GOT3 (cell line): ENCODE results near the gene GCKR.

ENCODE experiments used
- DNase-seq: peaks from one replicate; lab custom pipeline; 2025; ENCODE audit warnings: mixed read lengths; lab: John Stamatoyannopoulos, UW

The GCKR gene, protein sequence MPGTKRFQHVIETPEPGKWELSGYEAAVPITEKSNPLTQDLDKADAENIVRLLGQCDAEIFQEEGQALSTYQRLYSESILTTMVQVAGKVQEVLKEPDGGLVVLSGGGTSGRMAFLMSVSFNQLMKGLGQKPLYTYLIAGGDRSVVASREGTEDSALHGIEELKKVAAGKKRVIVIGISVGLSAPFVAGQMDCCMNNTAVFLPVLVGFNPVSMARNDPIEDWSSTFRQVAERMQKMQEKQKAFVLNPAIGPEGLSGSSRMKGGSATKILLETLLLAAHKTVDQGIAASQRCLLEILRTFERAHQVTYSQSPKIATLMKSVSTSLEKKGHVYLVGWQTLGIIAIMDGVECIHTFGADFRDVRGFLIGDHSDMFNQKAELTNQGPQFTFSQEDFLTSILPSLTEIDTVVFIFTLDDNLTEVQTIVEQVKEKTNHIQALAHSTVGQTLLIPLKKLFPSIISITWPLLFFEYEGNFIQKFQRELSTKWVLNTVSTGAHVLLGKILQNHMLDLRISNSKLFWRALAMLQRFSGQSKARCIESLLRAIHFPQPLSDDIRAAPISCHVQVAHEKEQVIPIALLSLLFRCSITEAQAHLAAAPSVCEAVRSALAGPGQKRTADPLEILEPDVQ

DNA sequence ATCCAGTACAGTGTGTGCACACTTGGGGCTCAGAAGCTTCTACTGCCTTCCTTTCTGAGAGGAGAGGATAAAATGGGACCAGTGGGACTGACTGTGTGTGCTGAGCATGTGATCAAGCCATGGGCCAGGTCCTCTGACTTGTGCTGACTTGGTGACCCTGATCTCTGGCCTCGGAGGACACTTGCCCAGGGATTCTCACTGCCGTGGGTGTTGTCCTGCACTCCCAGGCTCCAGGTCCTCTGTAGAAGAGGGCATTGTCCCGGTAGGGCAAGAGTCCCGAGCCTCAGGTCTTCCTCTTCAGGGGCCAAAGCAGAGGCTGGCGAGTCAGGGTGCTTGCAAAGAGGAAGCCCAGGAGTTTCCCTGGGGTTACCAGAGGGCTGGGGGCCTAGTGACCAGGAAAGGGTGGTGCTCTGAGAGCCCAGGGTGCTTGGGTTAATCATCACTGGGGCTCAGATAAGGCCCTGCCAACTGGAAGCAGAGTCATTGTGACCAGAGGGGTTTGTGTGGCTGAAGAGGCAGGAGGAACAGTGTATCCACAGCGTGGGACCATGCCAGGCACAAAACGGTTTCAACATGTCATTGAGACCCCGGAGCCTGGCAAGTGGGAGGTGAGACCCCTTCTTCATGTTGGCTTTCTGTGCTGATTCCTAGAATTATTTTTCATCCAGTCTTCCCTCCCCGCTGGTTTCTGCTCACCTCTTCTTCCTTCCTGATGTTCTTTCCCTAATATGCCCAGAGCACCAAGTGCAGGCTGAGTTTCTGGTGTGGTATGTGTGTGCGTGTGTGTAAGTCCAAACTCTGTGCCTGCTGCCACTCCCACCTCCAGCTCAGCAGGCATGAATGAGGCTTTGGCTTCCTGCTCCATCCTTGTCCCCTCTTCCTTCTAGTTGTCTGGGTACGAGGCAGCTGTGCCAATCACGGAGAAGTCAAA lies at the start of gene GCKR:
Gene GCKR, plus strand, starts transcription at position 483 of the 931 bp plus-strand sequence. Its CDS starts 66 bp downstream, at position 549.
- DNase-seq: no peak

DNA sequence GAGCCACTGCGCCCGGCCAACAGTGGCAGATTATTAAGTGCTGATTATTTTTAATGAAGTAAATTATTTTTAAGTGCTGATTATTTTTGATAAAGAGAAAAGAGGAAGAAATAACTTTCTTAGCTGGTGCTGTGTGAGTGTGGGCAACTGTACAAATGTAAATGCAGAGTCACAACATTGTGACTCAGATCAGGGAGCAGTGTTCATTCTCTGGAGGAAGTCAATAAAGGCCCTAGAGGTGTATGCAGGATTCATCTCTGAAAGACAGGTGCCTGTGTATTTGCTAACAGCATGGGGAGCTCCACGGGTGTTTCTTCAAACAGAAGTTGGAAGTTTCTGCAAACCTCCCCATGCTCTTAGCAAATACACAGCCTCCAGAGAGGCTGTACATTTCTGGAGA lies 48.3 kb upstream of the GCKR start:
- DNase-seq: no peak

DNA sequence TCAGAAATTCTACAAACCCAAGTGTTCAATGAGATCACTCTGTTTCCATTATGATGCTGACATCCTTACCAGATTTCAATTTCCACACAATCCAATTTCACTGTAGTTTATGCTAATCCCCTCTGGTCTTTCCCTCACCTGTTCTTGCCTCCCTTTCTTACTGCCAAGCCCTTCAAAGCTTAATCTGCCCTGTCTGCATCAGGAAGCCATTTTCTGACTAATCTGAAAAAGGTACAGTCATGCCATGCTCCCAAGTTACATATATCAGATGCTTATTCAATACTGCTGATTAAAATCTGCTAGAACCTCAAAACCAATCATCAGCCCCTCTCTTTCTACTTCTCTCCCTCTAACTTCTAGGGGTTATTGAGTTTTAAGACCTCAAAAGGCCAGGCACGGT lies 45.5 kb upstream of the GCKR start:
- DNase-seq: no peak

DNA sequence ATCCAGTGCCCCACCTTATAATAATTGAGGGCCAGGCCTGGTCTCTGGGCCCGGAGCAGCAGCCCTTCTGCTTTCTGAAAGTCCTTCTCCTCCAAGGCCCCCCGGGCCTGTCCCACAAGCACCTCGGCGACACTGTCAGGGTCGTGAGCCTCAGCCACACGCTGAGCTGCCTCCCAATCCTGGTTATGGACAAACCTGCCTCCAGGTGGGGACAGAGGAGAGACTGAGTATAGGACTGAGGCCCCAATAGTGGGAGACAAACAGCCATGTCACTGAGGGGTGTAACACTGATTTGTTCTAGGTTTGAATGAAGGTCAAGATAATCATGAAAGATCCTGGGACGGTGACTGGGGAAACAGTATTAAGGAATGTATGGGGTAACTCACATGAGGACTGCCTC lies 42.7 kb upstream of the GCKR start:
- DNase-seq: no peak

DNA sequence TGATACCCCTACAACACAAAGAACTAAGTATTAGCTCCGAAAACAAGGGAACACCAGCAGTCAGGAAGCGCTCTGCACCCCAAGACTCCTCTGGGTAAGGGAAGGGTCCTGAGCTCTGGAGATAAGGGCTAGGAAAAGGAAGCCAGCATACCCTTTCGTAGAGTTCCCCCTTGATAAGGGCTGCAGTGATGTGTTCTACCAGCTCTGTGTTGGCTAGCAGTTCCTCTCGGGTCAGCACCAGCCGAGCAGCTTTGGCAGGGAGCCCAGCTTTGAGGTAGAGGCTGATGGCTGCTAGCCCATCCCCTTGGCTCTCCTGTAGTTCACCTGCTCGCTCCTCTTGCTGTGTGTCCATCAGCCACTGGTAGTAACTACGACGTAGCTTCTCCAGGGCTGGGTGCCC lies 35.5 kb upstream of the GCKR start:
- DNase-seq: no peak

DNA sequence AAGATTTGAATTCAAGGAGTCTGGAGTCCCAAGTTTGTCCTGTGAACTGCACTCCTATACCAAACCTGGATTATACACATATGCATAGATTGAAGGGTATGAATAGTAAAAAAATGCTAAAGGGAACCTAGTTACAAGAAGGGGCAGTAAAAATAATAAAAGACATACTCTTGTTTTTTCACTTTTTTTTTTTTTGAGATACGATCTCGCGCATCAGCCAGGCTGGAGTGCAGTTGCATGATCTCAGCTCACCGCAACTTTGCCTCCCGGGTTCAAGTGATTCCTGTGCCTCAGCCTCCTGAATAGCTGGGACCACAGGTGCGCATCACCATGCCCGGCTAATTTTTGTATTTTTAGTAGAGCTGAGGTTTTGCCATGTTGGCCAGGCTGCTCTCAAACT lies 32.2 kb upstream of the GCKR start:
- DNase-seq: no peak

DNA sequence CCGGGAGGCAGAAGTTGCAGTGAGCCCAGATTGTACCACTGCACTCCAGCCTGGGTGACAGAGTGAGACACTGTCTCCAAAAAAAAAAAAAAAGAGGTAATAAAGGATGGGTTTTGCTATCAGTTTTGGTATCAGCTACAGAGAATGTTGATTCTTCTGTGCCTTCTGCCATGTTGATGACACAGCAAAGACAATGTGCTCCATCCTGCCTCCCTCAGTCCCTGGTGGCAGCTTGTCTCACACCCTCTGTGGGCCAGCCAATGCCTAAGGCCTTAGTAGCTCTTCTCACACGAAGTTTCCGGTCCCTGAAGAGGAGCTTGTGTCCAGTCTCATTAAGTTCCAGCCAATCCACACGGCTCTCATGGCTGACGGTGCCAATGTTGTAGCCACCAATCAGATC lies 24.7 kb upstream of the GCKR start:
- no peak for DNase-seq

DNA sequence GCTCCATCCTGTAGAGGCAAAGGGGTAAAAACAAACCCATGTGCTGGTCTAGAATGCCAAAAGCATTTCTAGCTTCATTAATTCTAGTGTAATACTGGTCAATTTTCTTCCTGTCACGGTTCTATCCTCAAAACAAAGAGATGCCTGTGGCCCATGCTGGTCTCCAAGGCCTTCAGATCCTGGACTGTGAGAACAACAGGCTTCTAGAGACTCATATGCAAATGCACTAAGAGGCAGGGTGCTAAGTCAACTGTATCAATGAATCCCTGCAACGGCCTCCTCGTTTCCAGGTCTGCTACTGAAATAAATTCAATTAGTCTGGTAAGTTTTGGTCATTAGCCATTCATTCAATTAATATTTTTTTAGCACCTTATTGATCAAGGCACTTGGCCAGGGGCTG lies 11.1 kb upstream of the GCKR start:
- DNase-seq: no peak

DNA sequence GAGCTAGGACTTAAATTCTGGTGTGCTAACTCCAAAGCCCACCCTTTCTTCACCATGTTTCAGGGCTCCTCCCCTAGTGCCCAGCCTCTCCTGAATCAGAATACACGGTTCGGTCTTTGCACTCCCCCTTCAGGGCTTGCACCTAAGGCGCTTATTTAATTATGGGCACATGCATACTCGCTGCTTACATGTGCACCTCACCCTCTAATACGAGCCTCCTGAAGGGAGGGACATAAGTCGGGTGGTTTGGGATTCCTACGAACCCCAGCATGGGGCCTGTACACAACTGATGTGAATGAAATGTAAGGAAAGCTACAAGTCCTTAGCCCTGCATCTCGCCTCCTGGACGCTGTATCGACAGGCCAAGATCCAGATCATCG lies 7.5 kb upstream of the GCKR start:
- DNase-seq: no peak

DNA sequence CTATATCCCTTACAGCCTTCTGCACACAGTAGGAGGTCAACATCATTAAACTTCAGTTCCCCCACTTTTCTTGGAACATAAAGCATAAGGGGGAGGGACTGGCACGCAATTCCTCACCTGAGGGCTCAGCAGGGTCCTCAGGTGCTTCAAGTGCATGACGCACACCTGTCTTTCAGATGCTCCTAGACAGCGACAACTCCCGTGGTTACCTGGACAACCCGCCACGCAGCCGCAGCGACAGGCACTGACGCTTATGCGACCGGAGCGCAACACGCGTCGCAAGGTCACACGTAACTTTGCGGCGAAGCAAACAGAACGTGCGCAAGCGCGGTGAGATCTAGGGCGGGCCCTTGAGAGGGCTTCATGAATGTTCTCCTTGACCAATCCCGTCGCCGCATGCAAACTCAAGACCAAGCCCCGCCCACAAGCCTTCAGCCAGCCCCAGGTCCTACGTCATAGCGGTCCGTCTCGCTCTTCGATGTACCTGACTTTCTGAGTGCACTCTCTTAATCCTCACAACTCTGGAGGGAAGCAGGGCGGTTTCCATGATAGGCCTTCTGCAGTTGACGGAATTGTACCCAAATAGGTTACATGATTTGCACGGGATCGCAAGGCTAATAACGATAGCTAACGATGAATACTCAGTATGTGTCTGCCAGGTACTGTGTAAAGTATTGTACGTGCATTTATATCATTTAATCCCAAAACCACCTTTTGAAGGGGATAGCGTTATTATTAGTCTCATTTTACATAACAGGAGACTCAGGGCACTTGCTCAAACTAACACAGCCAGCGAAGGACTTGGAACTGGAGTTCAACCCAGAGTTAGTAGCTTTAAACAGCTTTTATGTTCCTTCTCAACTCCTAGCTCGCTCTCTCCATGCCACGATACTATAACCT lies 6.9 kb upstream of the GCKR start, which contains the start of gene IFT172:
Gene IFT172, minus strand, starts transcription at position 246 of the 900 bp plus-strand sequence. Its CDS starts 90 bp downstream, at position 156.
- peak; percentile 72 for DNase-seq

DNA sequence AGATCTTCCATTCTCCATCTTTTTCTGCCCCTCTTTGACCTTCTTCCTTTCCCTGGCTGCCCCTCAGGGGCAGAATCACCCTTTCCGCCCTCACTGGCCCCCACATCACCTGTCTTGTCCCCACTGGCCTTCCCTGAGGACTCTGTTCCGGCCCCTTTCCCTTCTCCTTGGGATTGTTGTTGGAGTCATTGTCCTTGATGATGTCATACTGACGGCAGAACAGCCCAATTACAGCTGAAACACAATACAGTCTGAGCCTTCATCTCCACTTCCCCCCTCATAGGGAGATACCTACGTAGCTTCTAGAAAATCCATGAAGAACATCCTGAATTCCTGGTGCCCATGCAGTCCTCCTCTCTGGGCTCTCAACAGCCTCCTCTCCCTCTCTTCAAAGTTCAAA lies 4.1 kb upstream of the GCKR start:
- DNase-seq: no peak

DNA sequence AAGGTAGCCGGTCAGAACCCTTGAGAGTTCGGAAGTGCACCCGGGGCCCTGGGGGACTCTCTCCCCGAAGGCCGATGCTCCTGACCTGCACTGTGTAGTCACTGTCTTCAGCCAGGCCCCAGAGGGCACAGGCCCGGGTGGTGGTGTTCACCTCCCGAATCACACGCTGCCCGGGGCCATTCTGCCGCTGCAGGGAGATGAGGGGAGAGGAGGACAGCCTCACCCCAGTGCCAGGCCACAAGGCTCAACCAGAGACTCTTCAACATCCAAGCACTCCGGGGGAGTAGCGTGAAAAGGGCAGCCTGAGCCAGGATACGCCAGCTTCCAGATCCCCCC lies 2.7 kb upstream of the GCKR start:
- no peak for DNase-seq

DNA sequence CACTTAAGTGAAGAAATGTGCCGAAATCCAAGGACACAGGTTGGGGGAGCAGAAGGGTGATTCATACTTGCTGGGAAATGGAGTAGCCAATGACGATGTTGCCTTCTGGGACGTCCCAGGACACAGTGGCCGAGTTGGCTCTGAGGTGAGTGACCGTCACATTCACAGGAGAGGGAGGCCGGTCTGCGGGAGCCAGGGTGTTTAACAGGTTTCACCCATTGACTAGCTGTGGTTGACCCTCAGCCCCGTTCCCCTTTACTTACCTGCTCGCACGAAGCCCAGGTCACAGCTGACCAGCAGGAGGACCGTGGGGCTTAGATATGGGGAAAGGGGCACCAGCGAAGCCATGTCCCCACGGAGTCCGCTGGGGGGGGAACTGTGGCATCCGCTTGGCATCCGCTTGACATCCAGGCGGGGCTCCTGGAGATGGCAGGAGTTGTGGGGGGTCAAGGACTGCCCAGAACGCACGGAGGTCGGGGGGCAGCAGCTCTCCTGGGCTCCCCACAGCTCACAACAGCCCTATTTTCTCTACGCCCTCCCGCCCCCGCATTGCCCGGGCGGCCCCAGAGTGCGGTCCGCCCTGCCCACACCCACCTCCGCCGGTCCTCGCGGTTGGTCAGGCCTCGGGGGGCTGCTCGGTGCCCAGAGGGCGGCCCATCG lies 2.2 kb upstream of the GCKR start:
- no peak for DNase-seq

DNA sequence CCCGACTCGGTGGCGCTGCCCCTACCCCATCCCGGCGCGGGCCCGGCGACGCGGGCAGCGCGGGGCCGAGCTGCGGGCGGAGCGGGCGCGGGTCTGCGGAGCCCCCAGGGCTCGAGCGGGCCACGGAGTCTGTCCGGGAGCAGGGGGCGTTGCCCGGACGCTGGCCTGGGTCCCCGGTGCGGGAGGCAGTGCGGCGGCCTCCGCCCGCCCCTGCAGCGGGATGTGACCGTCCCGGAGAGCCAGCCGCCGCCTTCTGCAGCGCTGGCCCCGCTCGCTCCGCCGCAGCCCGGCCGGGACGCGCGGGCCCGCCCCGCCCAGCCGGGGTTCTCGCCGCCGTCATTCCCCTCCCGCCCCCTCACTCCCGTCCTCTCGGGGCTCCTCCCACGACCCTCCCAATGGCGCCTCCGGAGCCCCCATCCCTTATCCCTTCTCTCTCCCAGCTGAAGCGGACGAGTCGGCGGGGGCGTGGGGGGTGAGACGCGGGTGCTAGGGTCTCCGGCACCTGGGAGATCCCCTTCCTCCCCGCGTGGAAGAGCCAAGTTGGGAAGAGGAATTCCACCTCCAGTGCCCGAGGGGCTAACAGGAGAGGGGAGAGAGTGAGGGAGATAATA lies 1.6 kb upstream of the GCKR start, which contains the start of gene FNDC4:
Gene FNDC4, minus strand, starts transcription at position 257 of the 611 bp plus-strand sequence. CDS start 521 bp downstream, outside the sequence.
- DNase-seq: no peak

DNA sequence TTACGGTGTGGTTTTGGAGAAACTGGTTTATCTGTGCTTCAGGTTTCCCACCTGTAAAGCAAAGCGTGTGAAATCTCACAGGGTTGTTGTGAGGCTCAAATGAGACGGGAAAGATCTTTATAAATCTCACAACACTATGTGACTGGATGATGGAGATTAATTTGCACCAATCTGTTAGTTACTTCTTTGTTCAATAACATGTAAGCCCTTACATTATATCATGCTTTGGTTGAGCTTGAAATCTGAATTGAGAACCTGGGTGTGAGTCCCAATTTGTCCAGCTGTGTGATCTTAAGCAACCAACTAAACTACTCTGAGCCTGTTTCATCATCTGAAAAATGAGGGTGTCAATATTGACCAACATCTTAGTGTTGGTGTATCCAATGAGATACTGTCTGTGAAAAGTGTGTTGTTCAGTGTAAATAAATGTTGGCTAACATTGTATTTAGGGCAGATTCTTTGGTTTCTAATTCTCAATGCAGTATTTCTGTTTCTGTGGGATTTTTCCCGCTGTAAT lies 741 bp upstream of the GCKR start:
- no peak for DNase-seq

DNA sequence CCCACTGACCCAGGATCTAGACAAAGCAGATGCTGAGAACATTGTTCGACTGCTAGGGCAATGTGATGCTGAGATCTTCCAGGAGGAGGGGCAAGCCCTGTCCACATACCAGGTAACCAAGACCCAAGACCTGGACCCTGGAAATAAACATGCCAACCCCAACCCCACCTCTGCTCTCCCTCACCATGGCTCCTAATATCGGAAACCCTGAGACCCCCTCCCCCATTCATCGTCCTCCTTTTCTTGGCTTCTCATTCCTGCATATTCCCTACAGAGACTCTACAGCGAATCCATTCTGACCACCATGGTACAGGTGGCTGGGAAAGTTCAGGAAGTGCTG lies 619 bp downstream of the GCKR start:
- DNase-seq: no peak

DNA sequence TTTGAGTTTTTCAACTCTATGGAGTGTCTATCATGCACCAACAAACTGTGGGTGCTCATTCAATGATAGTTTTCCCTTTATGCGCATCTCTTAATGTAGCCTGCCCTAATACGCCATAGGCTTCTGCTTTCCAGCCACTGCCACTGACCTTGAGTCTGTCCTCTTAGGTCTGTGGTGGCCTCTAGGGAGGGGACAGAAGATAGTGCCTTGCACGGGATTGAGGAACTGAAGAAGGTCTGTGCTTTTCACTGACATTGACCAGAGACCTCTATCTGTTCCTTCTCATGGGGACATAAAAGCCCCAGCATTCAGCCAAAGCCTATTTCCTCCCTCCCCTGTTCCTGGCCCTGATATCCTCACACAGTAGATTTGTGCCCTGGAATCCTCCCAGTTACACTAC lies 2.3 kb downstream of the GCKR start:
- no peak for DNase-seq

DNA sequence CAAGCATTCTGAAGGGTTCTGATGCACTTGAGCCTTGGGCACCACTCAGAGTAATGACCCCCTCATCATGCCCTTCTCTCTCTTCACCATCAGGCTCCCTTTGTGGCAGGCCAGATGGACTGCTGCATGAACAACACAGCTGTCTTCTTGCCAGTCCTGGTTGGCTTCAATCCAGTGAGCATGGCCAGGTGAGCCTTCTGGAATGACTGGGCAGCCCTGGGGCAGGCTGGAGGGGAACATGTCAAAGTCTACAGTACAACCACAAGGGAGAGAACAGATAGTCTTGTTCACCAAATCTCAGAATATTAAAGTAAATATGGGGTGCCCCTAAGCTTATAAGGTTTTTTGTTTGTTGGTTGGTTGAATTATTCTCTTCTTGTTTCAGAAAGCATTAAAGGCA lies 4.4 kb downstream of the GCKR start:
- DNase-seq: no peak

DNA sequence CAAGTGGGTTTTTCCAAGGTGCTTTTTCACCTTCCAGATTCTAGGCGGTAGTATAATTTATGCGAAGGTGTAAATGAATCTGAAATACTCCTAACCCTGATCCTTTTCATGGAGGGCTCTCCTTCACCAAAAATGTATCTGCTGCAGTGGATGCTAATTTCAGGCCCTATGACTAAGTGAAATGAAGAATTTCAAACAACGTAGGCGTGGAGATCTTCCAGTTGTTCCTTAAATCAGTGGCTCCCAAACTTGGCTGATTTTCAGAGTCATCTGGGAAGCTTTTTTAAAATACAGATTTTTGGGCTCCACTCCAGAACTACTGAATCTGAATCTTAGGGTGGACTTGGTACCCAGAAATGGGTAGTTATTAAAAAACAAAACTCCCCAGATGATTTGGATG lies 5.5 kb downstream of the GCKR start:
- DNase-seq: no peak

DNA sequence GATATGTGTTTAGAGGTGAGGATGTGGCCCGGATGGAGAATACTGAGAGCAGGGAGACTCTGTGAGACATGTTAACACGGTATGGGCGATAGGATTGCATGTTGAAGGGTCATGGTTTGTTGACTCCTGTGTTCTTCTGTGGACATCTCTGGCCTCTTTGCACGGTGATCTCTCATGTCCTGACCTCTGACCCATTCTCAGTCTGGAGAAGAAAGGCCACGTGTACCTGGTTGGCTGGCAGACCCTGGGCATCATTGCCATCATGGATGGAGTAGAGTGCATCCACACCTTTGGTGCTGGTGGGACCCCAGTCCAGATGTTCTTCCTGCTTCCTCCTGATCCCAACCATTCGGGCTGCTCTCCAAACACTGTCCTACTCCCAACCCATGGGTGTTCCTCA lies 9.9 kb downstream of the GCKR start:
- no peak for DNase-seq
